IMR-90 (cell line): ENCODE results near the gene ELL. TPM values are rescaled to one million over a fixed set of nuclear protein-coding genes. Genes with fewer than 3 reads are reported as not detected.

Source experiments
- ATAC-seq: fragments of 200-7000 bp; cut with Tn5 transposase; 2 replicates; pipeline ENCODE4 v1.9.1; 2020; ENCODE audit warnings: low read depth, mild to moderate bottlenecking, moderate library complexity
- BruUV-seq: library from RNA; stranded (reverse); fragments of 400-500 nt; replicated peaks from 2 replicates; lab custom pipeline; 2021; lab: Mats Ljungman, UMichigan
- CTCF ChIA-PET: fragments of 300-600 bp; formaldehyde crosslinking; extraction: SDS; loops from one replicate; lab custom pipeline; 2021; ENCODE audit warnings: antibody characterized with exemption; lab: Yijun Ruan, JAX
- POLR2A ChIA-PET: fragments of 300-600 bp; sonication (Branson Sonifier 250); formaldehyde crosslinking; loops from one replicate; lab custom pipeline; 2022; ENCODE audit warnings: antibody characterized with exemption; ENCODE audit not compliant: unreplicated experiment; lab: Charles Lee
- DNase-seq: peaks from one replicate; pipeline ENCODE4 v3.0.0; 2013
- H2AFZ ChIP-seq: replicated peaks from 2 replicates; pipeline ENCODE3; 2013; ENCODE audit warnings: low read length, mild to moderate bottlenecking; ENCODE audit not compliant: poor library complexity
- H2AK5ac ChIP-seq: 2 replicates; pipeline ENCODE4 v1.6.1; 2013; ENCODE audit warnings: low read depth, low read length, inconsistent platforms
- H2AK9ac ChIP-seq: replicated peaks from 2 replicates; pipeline ENCODE3; 2013; ENCODE audit warnings: mild to moderate bottlenecking, low read depth, low read length, moderate library complexity; ENCODE audit not compliant: poor library complexity
- H2BK120ac ChIP-seq: 2 replicates; pipeline ENCODE4 v1.6.1; 2013; ENCODE audit warnings: low read depth, low read length, inconsistent platforms
- H2BK15ac ChIP-seq: 3 replicates; pipeline ENCODE4 v1.6.1; 2013; ENCODE audit warnings: low read depth, low read length, inconsistent platforms
- H2BK20ac ChIP-seq: 2 replicates; pipeline ENCODE4 v1.6.1; 2013; ENCODE audit warnings: low read depth, mild to moderate bottlenecking, inconsistent platforms, low read length, moderate library complexity
- H2BK5ac ChIP-seq: 2 replicates; pipeline ENCODE4 v1.6.1; 2013; ENCODE audit warnings: mild to moderate bottlenecking, low read depth, low read length, inconsistent platforms; ENCODE audit not compliant: poor library complexity, severe bottlenecking
- H3K14ac ChIP-seq: replicated peaks from 2 replicates; pipeline ENCODE4 v1.6.1; 2013; ENCODE audit warnings: low read depth, low read length, inconsistent platforms
- H3K18ac ChIP-seq: 2 replicates; pipeline ENCODE4 v1.6.1; 2013; ENCODE audit warnings: low read depth, low read length, control low read depth
- H3K23ac ChIP-seq: 2 replicates; pipeline ENCODE4 v1.6.1; 2013; ENCODE audit warnings: low read depth, low read length, inconsistent platforms
- H3K27ac ChIP-seq: 2 replicates; pipeline ENCODE4 v1.5.1; 2013; ENCODE audit warnings: mild to moderate bottlenecking, control low read depth, low read length; ENCODE audit not compliant: insufficient read depth
- H3K27me3 ChIP-seq: 2 replicates; pipeline ENCODE4 v1.6.1; 2013; ENCODE audit warnings: low read length; ENCODE audit not compliant: control insufficient read depth, insufficient read depth
- H3K36me3 ChIP-seq: 2 replicates; pipeline ENCODE4 v1.6.1; 2013; ENCODE audit warnings: low read length, mixed read lengths; ENCODE audit not compliant: control insufficient read depth, insufficient read depth
- H3K4ac ChIP-seq: 2 replicates; pipeline ENCODE4 v1.6.1; 2013; ENCODE audit warnings: low read depth, low read length, inconsistent platforms
- H3K4me1 ChIP-seq: 2 replicates; pipeline ENCODE4 v1.6.1; 2013; ENCODE audit warnings: low read length, mixed read lengths; ENCODE audit not compliant: control insufficient read depth, insufficient read depth
- H3K4me2 ChIP-seq: 2 replicates; pipeline ENCODE4 v1.6.1; 2013; ENCODE audit warnings: low read depth, mild to moderate bottlenecking, control low read depth, low read length, moderate library complexity
- H3K4me3 ChIP-seq: 2 replicates; pipeline ENCODE4 v1.5.1; 2013; ENCODE audit warnings: low read depth, mild to moderate bottlenecking, control low read depth, low read length, moderate library complexity; ENCODE audit not compliant: insufficient read depth
- H3K56ac ChIP-seq: 2 replicates; pipeline ENCODE4 v1.6.1; 2013; ENCODE audit warnings: low read length, inconsistent platforms; ENCODE audit not compliant: insufficient read depth; ENCODE audit errors: extremely low read depth
- H3K79me1 ChIP-seq, 2 experiments: 2 replicates each; pipeline ENCODE4 v1.6.1; 2013; ENCODE audit warnings: low read length in 2 of 2, inconsistent platforms in 1 of 2, low read depth in 1 of 2
- H3K9ac ChIP-seq: 2 replicates; pipeline ENCODE4 v1.6.1; 2013; ENCODE audit warnings: low read depth, low read length, control low read depth
- H3K9me1 ChIP-seq: 2 replicates; pipeline ENCODE4 v1.6.1; 2013; ENCODE audit warnings: low read length, inconsistent platforms; ENCODE audit not compliant: insufficient read depth
- H3K9me3 ChIP-seq: 2 replicates; pipeline ENCODE4 v1.6.1; 2013; ENCODE audit warnings: low read length; ENCODE audit not compliant: control insufficient read depth, insufficient read depth
- H4K20me1 ChIP-seq: 2 replicates; pipeline ENCODE4 v1.6.1; 2013; ENCODE audit warnings: low read length, inconsistent platforms; ENCODE audit not compliant: insufficient read depth
- H4K5ac ChIP-seq: 2 replicates; pipeline ENCODE4 v1.6.1; 2013; ENCODE audit warnings: mild to moderate bottlenecking, low read depth, low read length, control low read depth
- H4K8ac ChIP-seq, 2 experiments: 2 replicates each; pipeline ENCODE4 v1.6.1; 2013; ENCODE audit warnings: low read depth in 2 of 2, low read length in 2 of 2, control low read depth in 1 of 2, inconsistent platforms in 1 of 2
- H4K91ac ChIP-seq: 2 replicates; pipeline ENCODE4 v1.6.1; 2013; ENCODE audit warnings: low read depth, low read length, inconsistent platforms; ENCODE audit not compliant: insufficient read depth
- BHLHE40 ChIP-seq: fragments of 150-350 bp; IDR thresholded peaks from 2 replicates; pipeline ENCODE4 v1.6.1; 2016; ENCODE audit warnings: mild to moderate bottlenecking, low read depth, low read length
- CEBPB ChIP-seq: IDR thresholded peaks from 2 replicates; pipeline ENCODE4 v1.6.1; 2012; ENCODE audit warnings: low read depth, low read length, improper control_type of control experiment
- CHD1 ChIP-seq: IDR thresholded peaks from 2 replicates; pipeline ENCODE4 v1.6.1; 2012; ENCODE audit warnings: low read depth, low read length, improper control_type of control experiment
- CTCF ChIP-seq: conservative IDR thresholded peaks from 2 replicates; pipeline ENCODE4 v1.5.1; 2012; ENCODE audit warnings: mild to moderate bottlenecking, low read depth, low read length, improper control_type of control experiment
- MAFK ChIP-seq: IDR thresholded peaks from 2 replicates; pipeline ENCODE4 v1.6.1; 2012; ENCODE audit warnings: low read depth, low read length, improper control_type of control experiment
- MAZ ChIP-seq: IDR thresholded peaks from 2 replicates; pipeline ENCODE4 v1.6.1; 2012; ENCODE audit warnings: low read depth, mild to moderate bottlenecking, low read length, improper control_type of control experiment, moderate library complexity, borderline replicate concordance
- MXI1 ChIP-seq: IDR thresholded peaks from 2 replicates; pipeline ENCODE4 v1.6.1; 2012; ENCODE audit warnings: low read depth, mild to moderate bottlenecking, low read length, moderate library complexity, borderline replicate concordance
- POLR2A ChIP-seq: IDR thresholded peaks from 2 replicates; pipeline ENCODE4 v1.6.1; 2012; ENCODE audit warnings: mild to moderate bottlenecking, low read depth, low read length
- RAD21 ChIP-seq: IDR thresholded peaks from 2 replicates; pipeline ENCODE4 v1.6.1; 2012; ENCODE audit warnings: low read length, improper control_type of control experiment
- RCOR1 ChIP-seq: IDR thresholded peaks from 2 replicates; pipeline ENCODE4 v1.6.1; 2012; ENCODE audit warnings: mild to moderate bottlenecking, low read length, improper control_type of control experiment; ENCODE audit not compliant: insufficient replicate concordance
- RFX5 ChIP-seq: IDR thresholded peaks from 2 replicates; pipeline ENCODE4 v1.8.0; 2012; ENCODE audit warnings: low read depth, mild to moderate bottlenecking, low read length, moderate library complexity
- SMC3 ChIP-seq: fragments of 150-350 bp; IDR thresholded peaks from 2 replicates; pipeline ENCODE4 v1.6.1; 2016; ENCODE audit warnings: low read depth, mild to moderate bottlenecking, antibody characterized with exemption, low read length, moderate library complexity
- WGBS, 2 experiments: methylation state at CpG; one replicate each; pipeline versions ENCODE4 v1.1.5 to v1.1.7; 2013; ENCODE audit warnings: missing lambda C conversion rate in 2 of 2; ENCODE audit not compliant: insufficient read length in 1 of 2; ENCODE audit errors: extremely low coverage in 2 of 2; 5-methylcytosine and 5-hydroxymethylcytosine counted together
- dilution Hi-C: fragments of 300-500 bp; cut with HindIII; formaldehyde crosslinking; loops from one replicate; pipeline ENCODE4 v1.14.3; 2018; ENCODE audit warnings: low sequenced_read_pairs; ENCODE audit not compliant: unreplicated experiment
- in situ Hi-C: fragments of 300-500 bp; cut with MboI; formaldehyde crosslinking; loops from 3 replicates; pipeline ENCODE4 v1.14.3; 2019; ENCODE audit warnings: low sequenced_read_pairs, inconsistent platforms, mixed read lengths
- intact Hi-C: fragments of 100-400 bp; cut with micrococcal nuclease; formaldehyde crosslinking; loops from 2 replicates; pipeline ENCODE4 v1.10.0; 2022
- polyA plus RNA-seq, 3 experiments: library from polyadenylated mRNA; depleted of rRNA; stranded (reverse); fragments of >200 nt; gene quantifications; 2 replicates each; pipeline ENCODE4 v1.2.3, GENCODE V29; 2012; ENCODE audit warnings: low replicate concordance in 1 of 3
- total RNA-seq: library from RNA; depleted of rRNA; stranded (reverse); fragments of >200 nt; gene quantifications from 2 replicates; pipeline ENCODE4 v1.2.3, GENCODE V29; 2012
- TF ChIP-seq, protein P1 (sequence below): fragments of 150-350 bp; IDR thresholded peaks from 2 replicates; pipeline ENCODE4 v1.6.1; 2016; ENCODE audit warnings: low read depth, mild to moderate bottlenecking, low read length, moderate library complexity, borderline replicate concordance

ELL gene
- total and polyA plus RNA-seq, 2 of the 4 experiments (the other 2 are of a cell fraction): 6.3 to 13.1 TPM

DNA sequence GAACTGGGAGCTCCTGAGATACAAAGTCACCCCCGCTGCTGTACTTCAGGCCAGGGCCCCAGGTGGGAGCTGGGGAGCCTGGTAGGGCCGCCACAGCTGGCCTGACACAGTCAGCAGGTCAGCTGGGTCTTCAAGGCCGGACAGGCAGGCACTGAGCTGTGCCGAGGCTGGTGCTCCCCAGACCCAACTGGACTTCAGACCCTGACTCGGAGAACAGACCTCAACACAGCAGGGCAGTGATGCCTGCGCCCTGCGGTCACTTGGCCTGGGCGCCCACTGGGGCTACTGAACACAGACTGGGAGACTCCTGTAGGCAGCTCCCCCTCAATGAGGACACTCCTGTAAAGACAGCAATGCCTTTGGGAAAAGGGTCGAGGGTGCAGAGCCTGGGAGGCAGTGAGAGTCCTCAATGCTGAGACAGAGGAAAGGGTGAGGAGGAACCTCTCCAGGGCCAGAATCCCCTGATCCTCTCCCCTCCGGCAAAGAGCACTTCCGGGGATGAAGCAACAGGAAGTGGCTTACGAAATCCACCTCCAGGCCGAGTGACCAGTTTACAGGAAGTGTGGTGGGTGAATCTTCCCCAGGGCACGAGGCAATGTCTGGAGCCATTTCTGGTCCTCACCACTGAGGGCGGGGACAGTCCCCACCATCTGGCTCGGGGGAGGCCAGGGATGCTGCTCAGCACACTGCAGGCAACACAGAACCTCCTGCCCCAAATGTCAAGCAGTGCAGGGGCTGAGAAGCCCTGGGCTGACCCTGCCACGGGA is 43.1 kb downstream of the ELL start:
- intact Hi-C loops: no loop called here
- peak overlapping the region; percentile 95 for H3K4ac ChIP-seq
- H2BK20ac ChIP-seq: peak overlapping the region; percentile 91
- H4K91ac ChIP-seq: peak overlapping the region; percentile 98
- H3K18ac ChIP-seq: peak overlapping the region; percentile 78
- H3K79me1 ChIP-seq: peaks cover 34 to 98% of the 10 kb centered on the region in 2 experiments
- peak overlapping the region; percentile 15; the same call in 1 of the 2 replicates for H3K4me2 ChIP-seq
- peak overlapping the region; percentile 37 for H3K9ac ChIP-seq
- peak overlapping the region; percentile 85 for H2BK5ac ChIP-seq
- H4K8ac ChIP-seq: peak overlapping the region; percentile 72 to 91
- peak overlapping the region; percentile 66; the same call in 1 of the 2 replicates for H3K23ac ChIP-seq
- peak overlapping the region; percentile 91 for H3K14ac ChIP-seq
- dilution Hi-C loops: no loop called here
- no TSS peak for BruUV-seq
- peak overlapping the region; percentile 90 for H3K27ac ChIP-seq
- peak overlapping the region; percentile 48; the same call in 1 of the 2 replicates for H3K56ac ChIP-seq
- ChIA-PET POLR2A (no interaction called here), CTCF (no interaction called here)
- peaks cover 61% of the 10 kb centered on the region for H4K20me1 ChIP-seq
- peak overlapping the region; percentile 88 for H2BK120ac ChIP-seq
- peaks cover 40% of the 10 kb centered on the region for H3K4me1 ChIP-seq
- peak overlapping the region; percentile 79; the same call in 2 of the 3 replicates for H2BK15ac ChIP-seq
- peak overlapping the region; percentile 33 for H2AFZ ChIP-seq
- H3K9me1 ChIP-seq: peaks cover 51% of the 10 kb centered on the region
- H3K9me3 ChIP-seq: no peaks in the 10 kb centered on the region
- H3K27me3 ChIP-seq: no peaks in the 10 kb centered on the region
- WGBS, 2 experiments: 67% methylated on average over 2 of the region's 17 CpGs; no CpG with 5 or more reads in 1 of the 2 experiments
- DNase-seq: peak; percentile 94
- peak overlapping the region; percentile 83 for H4K5ac ChIP-seq
- in situ Hi-C loops: no loop called here
- H3K36me3 ChIP-seq: peaks cover 3% of the 10 kb centered on the region; the same call in 1 of the 2 replicates
- peak overlapping the region; percentile 92 for H2AK9ac ChIP-seq
- H2AK5ac ChIP-seq: peak overlapping the region; percentile 97
- ATAC-seq: peak; percentile 74
- H3K4me3 ChIP-seq: no peak overlapping the region
- no peak for TF ChIP-seq CTCF
- TF ChIP-seq RAD21: peak; percentile 18; the same call in 1 of the 2 replicates
- TF ChIP-seq MXI1: 0 out of 2 replicates have a peak, but pooled peaks have one; percentile 43
- TF ChIP-seq CHD1: no peak
- no peak for TF ChIP-seq RCOR1
- TF ChIP-seq MAFK: no peak
- TF ChIP-seq CEBPB: peak; percentile 99
- TF ChIP-seq BHLHE40: peak; percentile 82
- TF ChIP-seq SMC3: no peak
- TF ChIP-seq, protein P1, sequence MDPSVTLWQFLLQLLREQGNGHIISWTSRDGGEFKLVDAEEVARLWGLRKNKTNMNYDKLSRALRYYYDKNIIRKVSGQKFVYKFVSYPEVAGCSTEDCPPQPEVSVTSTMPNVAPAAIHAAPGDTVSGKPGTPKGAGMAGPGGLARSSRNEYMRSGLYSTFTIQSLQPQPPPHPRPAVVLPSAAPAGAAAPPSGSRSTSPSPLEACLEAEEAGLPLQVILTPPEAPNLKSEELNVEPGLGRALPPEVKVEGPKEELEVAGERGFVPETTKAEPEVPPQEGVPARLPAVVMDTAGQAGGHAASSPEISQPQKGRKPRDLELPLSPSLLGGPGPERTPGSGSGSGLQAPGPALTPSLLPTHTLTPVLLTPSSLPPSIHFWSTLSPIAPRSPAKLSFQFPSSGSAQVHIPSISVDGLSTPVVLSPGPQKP: 0 out of 2 replicates have a peak, but pooled peaks have one; percentile 27
- no peak for TF ChIP-seq POLR2A
- peak; percentile 82; the same call in 1 of the 2 replicates for TF ChIP-seq MAZ
- TF ChIP-seq RFX5: no peak
